Heart left ventricle (tissue), 16 donors: ENCODE data around the gene SERINC5. TPM values are rescaled to one million over a fixed set of nuclear protein-coding genes. Genes with fewer than 3 reads are reported as not detected.
"Not testable (repeated sequence)": the region's sequence is repeated elsewhere in the genome, so short reads cannot be mapped to it uniquely, and the experiment has no call there.

Experiments
- ATAC-seq, 4 donors: fragments of 200-7000 bp; cut with Tn5 transposase; one replicate each; pipeline ENCODE4 v1.9.1; 2020 to 2022; ENCODE audit warnings: moderate library complexity in 4 of 4, mild to moderate bottlenecking in 3 of 4, moderate number of reproducible peaks in 1 of 4
- DNase-seq, 5 donors: peaks; one replicate each; pipeline ENCODE4 v3.0.0-alpha.2; 2020
- H3K27ac ChIP-seq, 12 donors: fragments of 200-600 bp; sonication (generic) in 4 of 12; one replicate each; pipeline versions ENCODE4 v1.5.0 to v1.8.0; 2016 to 2022; ENCODE audit warnings: mild to moderate bottlenecking in 2 of 12
- H3K27me3 ChIP-seq, 9 donors: fragments of 200-600 bp; sonication (generic) in 2 of 9; one replicate each; pipeline versions ENCODE4 v1.5.1 to v1.8.0; 2016 to 2022; ENCODE audit warnings: mild to moderate bottlenecking in 3 of 9
- H3K36me3 ChIP-seq, 9 donors: fragments of 200-600 bp; sonication (generic) in 2 of 9; one replicate each; pipeline versions ENCODE4 v1.5.0 to v1.8.0; 2018 to 2022; ENCODE audit warnings: mild to moderate bottlenecking in 2 of 9
- H3K4me1 ChIP-seq, 12 donors: fragments of 200-600 bp; sonication (generic) in 4 of 12; one replicate each; pipeline versions ENCODE4 v1.5.0 to v1.8.0; 2016 to 2022; ENCODE audit warnings: mild to moderate bottlenecking in 3 of 12
- H3K4me3 ChIP-seq, 12 donors: fragments of 200-600 bp; sonication (generic) in 4 of 12; one replicate each; pipeline versions ENCODE4 v1.5.0 to v1.8.0; 2017 to 2022; ENCODE audit warnings: mild to moderate bottlenecking in 9 of 12, moderate library complexity in 4 of 12
- H3K9me3 ChIP-seq, 12 donors: fragments of 200-600 bp; sonication (generic) in 4 of 12; one replicate each; pipeline versions ENCODE4 v1.5.0 to v1.8.0; 2016 to 2022; ENCODE audit warnings: mild to moderate bottlenecking in 1 of 12
- CTCF ChIP-seq, 12 donors: fragments of 200-600 bp; sonication (generic) in 4 of 12; IDR thresholded peaks; one replicate each; pipeline versions ENCODE4 v1.5.0 to v1.8.0; 2018 to 2022; ENCODE audit warnings: antibody characterized with exemption in 12 of 12, mild to moderate bottlenecking in 5 of 12
- POLR2A ChIP-seq, 2 donors: fragments of 450-650 bp; IDR thresholded peaks; one replicate each; pipeline ENCODE4 v1.6.1; 2017; ENCODE audit warnings: antibody characterized with exemption in 2 of 2, mild to moderate bottlenecking in 2 of 2, moderate library complexity in 2 of 2
- WGBS, 4 donors: extraction: QIAGEN DNeasy Blood & Tissue Kit in 2 of 4; methylation state at CpG; one replicate each; pipeline versions ENCODE4 v1.1.5 to v1.1.7; 2013 to 2018; 5-methylcytosine and 5-hydroxymethylcytosine counted together
- intact Hi-C, 10 donors: fragments of 100-400 bp; cut with DNase I; formaldehyde crosslinking; loops; one replicate each; pipeline versions ENCODE4 v1.11.1 to v1.14.2; 2022
- polyA plus RNA-seq, 2 donors: library from polyadenylated mRNA; stranded (reverse); fragments of 200-250 nt; gene quantifications; one replicate each; pipeline ENCODE4 v1.2.3, GENCODE V29; 2013
- total RNA-seq, 9 donors: library from RNA; depleted of rRNA in 2 of 9; stranded (reverse); fragments of >200 nt in 2 of 9; fragmentation: NEBNext Ultra II Directional in 3 of 9; extraction: Animal tissue kit (Norgen Biotek cat#: 25700) in 3 of 9; gene quantifications; one replicate each; pipeline versions ENCODE4 v1.1.0 to v1.2.4, GENCODE V29; 2016 to 2023
- donor health status: ischemic (EF 13 %, LVEDD 7.1; RV severe dilation, severe dysfunction).
- donor health status: healthy with polysubstance abuse.
- donor health status: DM: no; HTN: yes; CAD: no.
- donor health status: DM: no; HTN: no; CAD: no.
- donor health status: ischemic (EF 25% LVEDD 6.9; RV normal size, moderate dysfunction).
- donor health status: ischemic (EF 25% LVEDD 5.7; RV mildly dilated, moderate dysfunction).
- donor health status: healthy.
- donor health status: DM: yes; HTN: yes; CAD: no.
- donor health status: ischemic (EF 35%, LVEDD 5.7; RV mildly dilated, moderate dysfunction).
- donor health status: nonischemic (EF 11% LVEDD 7.7; RV severe dilation, severe dysfunction).
- donor health status: DM: yes; HTN: yes; CAD: no.
- donor health status: PGD.
- donor health status: ischemic (EF 29% LVEDD 5.4; RV normal size, mild dysfunction).
- donor health status: nonischemic (EF 23%, LVEDD 6.1; RV moderate dilation, normal function).

The SERINC5 gene
- total and polyA plus RNA-seq, 11 donors, result 3.2 to 25.9 (median 13.5) TPM

GRCh38 chr5:80184235-80185023 is 71.4 kb downstream of the SERINC5 start:
- 81 to 86% (median 84%) methylated on average over 5 of the region's 5 CpGs for WGBS, 4 donors
- no peaks in the 10 kb centered on the region for H3K36me3 ChIP-seq
- ATAC-seq (no peak), DNase-seq (no peak)
- no peaks in the 10 kb centered on the region for H3K9me3 ChIP-seq
- no peak for TF ChIP-seq CTCF (IDR thresholded peaks at IDR 0.05)
- TF ChIP-seq POLR2A (IDR thresholded peaks at IDR 0.05), result no peak
- H3K27me3 ChIP-seq, result no peaks in the 10 kb centered on the region
- intact Hi-C loops, result no loop called here
- H3K4me3 ChIP-seq, result no peak overlapping the region
- peaks cover 0 to 63% (median 28%) of the 10 kb centered on the region in 12 donors for H3K4me1 ChIP-seq
- peak overlapping the region in 1 of 12 donors; percentile 33 for H3K27ac ChIP-seq

- H3K4me3 ChIP-seq, intact Hi-C loops, H3K36me3 ChIP-seq, DNase-seq, H3K9me3 ChIP-seq, H3K27me3 ChIP-seq, ATAC-seq: not testable (repeated sequence)
- 82 to 90% (median 85%) methylated on average over 10 of the region's 10 CpGs for WGBS, 4 donors
- Histone ChIP-seq H3K4me1 (peaks cover 0 to 63% (median 28%) of the 10 kb centered on the region in 12 donors), H3K27ac (peak overlapping the region in 1 of 12 donors; percentile 33)
Observed at GRCh38 chr5:80183728-80184234, 72.1 kb downstream of the SERINC5 start.

- peak overlapping the region in 1 of 12 donors; percentile 17 for H3K27ac ChIP-seq
- no peaks in the 10 kb centered on the region for H3K27me3 ChIP-seq
- 54 to 66% (median 59%) methylated on average over 7 of the region's 7 CpGs for WGBS, 4 donors
- intact Hi-C loops, result no loop called here
- ATAC-seq (peak in 2 of 4 donors; percentile 25 to 43), DNase-seq (peak in 1 of 5 donors; percentile 37)
- H3K36me3 ChIP-seq, result no peaks in the 10 kb centered on the region
- no peaks in the 10 kb centered on the region for H3K9me3 ChIP-seq
- H3K4me3 ChIP-seq, result no peak overlapping the region
- H3K4me1 ChIP-seq, result peaks cover 0 to 59% (median 28%) of the 10 kb centered on the region in 12 donors
- TF ChIP-seq CTCF (IDR thresholded peaks at IDR 0.05) (no peak), POLR2A (IDR thresholded peaks at IDR 0.05) (no peak)
Observed at GRCh38 chr5:80182809-80183580, 72.9 kb downstream of the SERINC5 start.

GRCh38 chr5:80181618-80182211 is 74.1 kb downstream of the SERINC5 start:
- 55 to 71% (median 66%) methylated on average over 5 of the region's 5 CpGs for WGBS, 4 donors
- H3K4me3 ChIP-seq, result no peak overlapping the region
- no peak for TF ChIP-seq POLR2A (IDR thresholded peaks at IDR 0.05)
- TF ChIP-seq CTCF (IDR thresholded peaks at IDR 0.05), result no peak
- DNase-seq, result no peak
- peaks cover 0 to 47% (median 19%) of the 10 kb centered on the region in 12 donors for H3K4me1 ChIP-seq
- peaks cover 0 to 11% (median 8%) of the 10 kb centered on the region in 9 donors for H3K36me3 ChIP-seq
- peak in 2 of 4 donors; percentile 47 to 57 for ATAC-seq
- H3K27me3 ChIP-seq, result no peaks in the 10 kb centered on the region
- intact Hi-C loops, result no loop called here
- H3K9me3 ChIP-seq, result no peaks in the 10 kb centered on the region
- no peak overlapping the region for H3K27ac ChIP-seq
